ENCODE results near the gene ASPA. TPM values are rescaled to one million over a fixed set of nuclear protein-coding genes. Genes with fewer than 3 reads are reported as not detected.
A peak's percentile ranks its signal among the peaks of the same experiment; 100 is the strongest.

ASPA gene
- total RNA-seq, 1 donor from 2014 or later = not detected

GRCh38 chr17:3549610-3550162 is 73.9 kb downstream of the ASPA start:
- H3K27me3 Mint-ChIP-seq (ENCODE audit: low read depth) = peaks cover 4% of the 10 kb centered on the region
- no peak overlapping the region for H3K27ac Mint-ChIP-seq (ENCODE audit: unreplicated experiment)
- H3K36me3 Mint-ChIP-seq (ENCODE audit: low read depth) = peaks cover 4% of the 10 kb centered on the region
- H3K9me3 Mint-ChIP-seq = peaks cover 9% of the 10 kb centered on the region
- no peak for DNase-seq (ENCODE audit: low read depth, low spot score)
- H3K4me1 Mint-ChIP-seq = no peaks in the 10 kb centered on the region
- H3K4me3 Mint-ChIP-seq = no peak overlapping the region
- no peak for TF ChIP-seq CTCF (conservative IDR thresholded peaks at IDR 0.05)

- Mint-ChIP-seq H3K27me3 (ENCODE audit: low read depth) (peaks cover 4% of the 10 kb centered on the region), H3K27ac (ENCODE audit: unreplicated experiment) (no peak overlapping the region), H3K9me3 (peaks cover 9% of the 10 kb centered on the region), H3K4me3 (no peak overlapping the region), H3K36me3 (ENCODE audit: low read depth) (peaks cover 4% of the 10 kb centered on the region), H3K4me1 (no peaks in the 10 kb centered on the region)
- DNase-seq (ENCODE audit: low read depth, low spot score) = no peak
- TF ChIP-seq CTCF (conservative IDR thresholded peaks at IDR 0.05) = no peak
Measured at GRCh38 chr17:3551189-3551588, 75.4 kb downstream of the ASPA start.

GRCh38 chr17:3552916-3553315 is 77.1 kb downstream of the ASPA start:
- peaks cover 9% of the 10 kb centered on the region for H3K9me3 Mint-ChIP-seq
- no peaks in the 10 kb centered on the region for H3K4me1 Mint-ChIP-seq
- no peak for DNase-seq (ENCODE audit: low read depth, low spot score)
- peaks cover 4% of the 10 kb centered on the region for H3K36me3 Mint-ChIP-seq (ENCODE audit: low read depth)
- peaks cover 4% of the 10 kb centered on the region for H3K27me3 Mint-ChIP-seq (ENCODE audit: low read depth)
- TF ChIP-seq CTCF (conservative IDR thresholded peaks at IDR 0.05) = no peak
- no peak overlapping the region for H3K4me3 Mint-ChIP-seq
- H3K27ac Mint-ChIP-seq (ENCODE audit: unreplicated experiment) = peak overlapping the region; percentile 35

Other genes starting within 250 kb of the ASPA start
- gene OR3A1, start 177.6 kb upstream of the ASPA start, total RNA-seq = not detected in 2 replicates
- not detected in 2 replicates for gene OR3A2, start 89.7 kb upstream of the ASPA start, total RNA-seq
- not detected in 2 replicates for gene OR1E1, start 77.6 kb upstream of the ASPA start, total RNA-seq
- not detected in 2 replicates for gene OR3A3, start 64.6 kb upstream of the ASPA start, total RNA-seq
- gene OR1E2, start 42.2 kb upstream of the ASPA start, total RNA-seq = not detected in 2 replicates
- not detected in 2 replicates for gene SPATA22, start 4.2 kb upstream of the ASPA start, total RNA-seq
- gene TRPV3, start 81.8 kb downstream of the ASPA start, total RNA-seq = 2.1 and 2.3 TPM in 2 replicates
- 9.5 and 10.5 TPM in 2 replicates for gene TRPV1, start 133.4 kb downstream of the ASPA start, total RNA-seq
- gene SHPK, start 160.3 kb downstream of the ASPA start, total RNA-seq = 21.8 and 22.7 TPM in 2 replicates
- gene CTNS, start 160.8 kb downstream of the ASPA start, total RNA-seq = 17.4 and 18.6 TPM in 2 replicates
- gene TAX1BP3, start 192.6 kb downstream of the ASPA start, total RNA-seq = 58.2 and 65.8 TPM in 2 replicates
- gene EMC6, start 192.8 kb downstream of the ASPA start, total RNA-seq = 53.4 and 54.5 TPM in 2 replicates
- gene P2RX5, start 220.2 kb downstream of the ASPA start, total RNA-seq = 0.61 and 1.6 TPM in 2 replicates
- 22.9 and 24.9 TPM in 2 replicates for gene HASPIN, start 247.9 kb downstream of the ASPA start, total RNA-seq